Anterior cingulate cortex (tissue), 58 donors: ENCODE measurements around the gene PRDM2.

Source experiments
- DNase-seq, 58 donors: peaks; one replicate each; lab custom pipeline; 2025; lab: John Stamatoyannopoulos, UW

PRDM2 gene

DNA sequence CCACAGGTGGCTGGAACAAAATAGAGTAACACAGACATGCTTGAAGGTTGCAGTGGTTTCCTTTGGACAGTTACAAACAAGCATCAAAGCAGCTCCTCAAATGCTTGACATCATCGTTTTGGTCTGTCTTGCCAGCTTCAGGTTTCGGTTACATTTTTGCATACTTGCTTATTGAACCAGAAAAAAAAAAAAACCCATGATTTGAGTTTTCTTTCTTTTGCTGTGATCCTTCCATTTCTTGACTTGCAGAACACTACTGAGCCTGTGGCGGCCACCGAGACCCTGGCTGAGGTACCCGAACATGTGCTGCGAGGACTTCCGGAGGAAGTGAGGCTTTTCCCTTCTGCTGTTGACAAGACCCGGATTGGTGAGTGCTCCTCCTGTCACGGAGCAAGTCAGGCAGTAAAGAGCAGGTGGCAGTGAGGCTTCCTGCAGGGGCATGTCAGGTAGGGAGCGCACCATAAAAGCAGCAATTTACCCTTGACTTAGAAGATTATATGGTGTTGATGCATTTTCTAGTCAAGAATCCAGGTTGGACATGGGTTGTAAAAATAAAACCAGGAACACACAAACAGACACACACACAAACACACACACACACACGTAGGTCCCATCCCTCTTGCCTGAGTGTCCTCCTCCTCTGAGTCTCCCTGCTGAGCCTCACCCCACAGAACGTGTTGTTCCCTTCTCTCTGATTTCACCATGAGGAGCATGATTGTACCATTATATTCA lies 30.9 kb downstream of the PRDM2 start:
- no peak for DNase-seq

GRCh38 chr1:13731897-13732296 lies 31.9 kb downstream of the PRDM2 start:
- no peak for DNase-seq

- no peak for DNase-seq
Observed at GRCh38 chr1:13732971-13733667, 33.1 kb downstream of the PRDM2 start.

- no peak for DNase-seq
Observed at GRCh38 chr1:13733711-13734110, 33.7 kb downstream of the PRDM2 start.

DNA sequence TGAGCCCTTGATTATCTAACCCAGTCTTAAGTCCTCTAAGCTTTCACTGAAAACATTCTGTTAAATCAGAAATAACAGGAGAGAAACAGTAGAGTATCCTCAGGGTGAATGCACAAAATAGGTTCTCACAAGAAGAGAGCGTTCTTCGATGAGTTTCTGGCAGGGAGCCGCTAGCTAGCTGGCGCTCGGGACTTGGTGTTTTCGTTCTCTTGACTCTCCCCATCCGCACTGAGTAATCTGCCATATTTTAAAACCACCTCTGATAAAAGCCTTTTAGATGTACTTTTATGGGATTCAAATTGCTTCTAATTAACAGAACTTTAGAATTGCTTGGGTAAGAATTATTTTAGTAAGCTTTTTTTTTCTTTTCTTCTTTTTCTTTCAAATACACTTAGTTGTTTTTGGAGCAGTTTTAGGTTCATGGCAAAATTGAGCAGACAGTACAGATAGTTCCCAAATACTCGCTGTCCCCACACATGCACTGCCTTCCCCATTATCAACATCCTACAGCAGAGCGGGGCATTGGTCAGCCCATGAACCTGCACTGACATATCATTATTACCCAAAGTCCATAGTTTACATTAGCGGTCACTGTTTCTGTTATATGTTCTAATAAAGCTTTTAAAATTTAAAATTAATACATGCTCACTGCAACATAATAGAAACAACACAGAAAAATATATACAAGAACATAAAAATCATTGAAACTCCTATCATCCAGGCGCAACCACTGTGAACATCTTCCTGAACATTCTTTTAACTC lies 35.4 kb downstream of the PRDM2 start:
- DNase-seq = peak in 6 of 58 donors; percentile 16 to 41 (median 29)

DNA sequence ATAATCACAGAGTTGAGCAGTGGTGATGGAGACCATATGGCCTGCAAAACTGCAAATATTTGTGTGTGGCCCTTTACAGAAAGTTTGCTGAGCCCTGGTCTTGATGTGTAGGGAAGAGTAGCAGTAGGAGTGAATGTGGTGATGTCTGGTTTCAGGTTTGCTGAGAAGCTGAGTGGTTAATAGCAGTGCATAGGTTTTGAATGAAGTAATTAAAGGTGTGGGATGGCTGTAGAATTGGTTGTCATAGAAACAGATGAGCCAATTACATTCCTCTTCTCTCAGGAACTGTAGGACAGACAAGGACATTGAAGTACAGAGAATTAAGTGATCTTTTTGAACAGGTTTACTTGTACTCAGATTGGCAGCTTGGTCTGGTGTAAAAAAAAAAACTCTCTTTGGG lies 37.4 kb downstream of the PRDM2 start:
- no peak for DNase-seq

- DNase-seq = no peak
Observed at GRCh38 chr1:13746342-13746741, 46.4 kb downstream of the PRDM2 start.

GRCh38 chr1:13748610-13749505 lies 48.9 kb downstream of the PRDM2 start:
- DNase-seq = peak; percentile 61 to 98 (median 95)

- peak in 12 of 58 donors; percentile 45 to 78 (median 62) for DNase-seq
Observed at GRCh38 chr1:13749543-13750341, 49.8 kb downstream of the PRDM2 start.

- no peak for DNase-seq
Observed at GRCh38 chr1:13751458-13751871, 51.5 kb downstream of the PRDM2 start.

- DNase-seq = no peak
Observed at GRCh38 chr1:13751985-13752384, 52.0 kb downstream of the PRDM2 start.

DNA sequence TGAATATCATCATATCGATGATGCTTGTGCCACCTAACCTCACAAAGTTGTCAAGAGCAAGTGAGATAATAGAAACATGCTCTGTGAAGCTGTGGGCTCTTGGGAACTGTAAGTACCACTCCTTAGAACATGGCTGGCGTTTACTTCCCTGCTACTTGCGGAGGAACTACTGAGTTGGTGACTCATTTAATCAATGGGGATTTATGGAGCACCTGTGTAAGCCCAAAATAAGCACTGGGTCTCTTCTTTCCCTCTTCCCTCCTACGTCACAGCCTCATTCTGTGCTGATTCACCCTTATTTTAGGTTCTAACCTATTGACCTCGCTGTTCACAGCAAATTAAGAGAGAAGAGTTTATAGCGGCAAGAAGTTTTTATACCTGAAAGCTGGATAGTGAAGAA lies 52.9 kb downstream of the PRDM2 start:
- DNase-seq = no peak

DNA sequence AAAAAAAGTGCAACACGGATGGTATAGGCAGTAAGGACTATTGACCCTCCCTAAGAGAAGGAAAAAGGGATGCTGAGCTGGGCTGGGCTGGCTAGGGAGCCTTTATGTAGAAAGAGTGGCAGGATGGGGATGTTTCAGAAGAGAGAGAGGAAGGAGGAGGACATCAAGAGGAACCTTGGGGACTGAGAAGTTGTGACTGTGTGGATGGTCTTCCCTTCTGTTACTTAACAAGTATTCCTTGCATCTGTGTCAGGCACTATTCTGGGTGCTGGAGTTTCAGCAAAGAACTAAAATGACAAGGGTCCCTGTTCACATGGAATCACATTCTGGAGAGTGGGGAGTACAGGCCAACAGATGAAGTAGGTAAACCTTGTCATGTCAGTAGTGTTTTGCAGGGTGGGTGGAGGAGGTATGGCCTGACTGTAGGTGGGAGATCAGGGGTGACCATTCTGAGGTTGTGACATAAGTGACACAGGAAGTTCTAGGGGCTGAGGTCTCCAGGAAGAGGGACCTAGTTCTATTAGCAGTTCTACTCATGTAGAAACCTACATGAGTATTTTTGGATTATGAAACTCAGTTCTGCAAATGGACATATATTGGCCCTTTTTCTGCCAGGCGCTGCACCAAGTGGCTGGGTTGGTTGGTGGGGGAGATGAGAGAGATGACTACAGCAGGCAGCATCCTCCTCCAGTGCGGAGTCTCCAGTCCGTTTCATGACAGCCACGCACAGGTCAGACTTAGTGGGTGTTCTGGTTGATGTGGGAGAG lies 53.8 kb downstream of the PRDM2 start:
- DNase-seq = no peak

DNA sequence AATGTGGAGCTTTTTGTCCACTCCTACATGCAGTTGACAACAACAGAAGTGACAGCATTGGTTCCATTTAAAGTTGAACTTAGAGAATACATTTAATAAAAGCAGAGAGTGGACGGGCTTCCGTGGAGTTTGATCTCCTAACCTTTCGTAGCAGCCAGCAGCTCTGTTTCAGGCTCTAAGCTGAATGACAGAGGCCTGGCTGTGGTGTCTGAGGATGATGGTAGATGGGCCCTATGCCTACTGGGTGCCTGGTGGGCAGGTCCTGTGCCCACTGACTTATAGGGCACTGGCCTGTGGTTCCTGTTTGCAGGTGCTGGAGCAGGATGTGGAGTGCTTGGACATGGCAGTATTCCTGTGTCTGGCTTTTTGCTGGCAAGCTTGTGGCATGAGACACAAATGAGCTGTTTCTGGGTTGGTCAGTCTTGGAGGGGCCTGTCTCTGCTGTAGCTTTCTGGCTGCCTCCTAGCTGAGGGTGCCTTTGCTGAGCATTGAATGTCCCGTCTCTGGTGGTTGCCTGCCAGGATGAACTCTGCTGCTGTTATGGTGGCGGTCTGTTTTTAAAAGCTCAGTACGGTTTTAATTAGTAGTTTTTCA lies 54.6 kb downstream of the PRDM2 start:
- DNase-seq = peak in 16 of 58 donors; percentile 10 to 40 (median 27)

DNA sequence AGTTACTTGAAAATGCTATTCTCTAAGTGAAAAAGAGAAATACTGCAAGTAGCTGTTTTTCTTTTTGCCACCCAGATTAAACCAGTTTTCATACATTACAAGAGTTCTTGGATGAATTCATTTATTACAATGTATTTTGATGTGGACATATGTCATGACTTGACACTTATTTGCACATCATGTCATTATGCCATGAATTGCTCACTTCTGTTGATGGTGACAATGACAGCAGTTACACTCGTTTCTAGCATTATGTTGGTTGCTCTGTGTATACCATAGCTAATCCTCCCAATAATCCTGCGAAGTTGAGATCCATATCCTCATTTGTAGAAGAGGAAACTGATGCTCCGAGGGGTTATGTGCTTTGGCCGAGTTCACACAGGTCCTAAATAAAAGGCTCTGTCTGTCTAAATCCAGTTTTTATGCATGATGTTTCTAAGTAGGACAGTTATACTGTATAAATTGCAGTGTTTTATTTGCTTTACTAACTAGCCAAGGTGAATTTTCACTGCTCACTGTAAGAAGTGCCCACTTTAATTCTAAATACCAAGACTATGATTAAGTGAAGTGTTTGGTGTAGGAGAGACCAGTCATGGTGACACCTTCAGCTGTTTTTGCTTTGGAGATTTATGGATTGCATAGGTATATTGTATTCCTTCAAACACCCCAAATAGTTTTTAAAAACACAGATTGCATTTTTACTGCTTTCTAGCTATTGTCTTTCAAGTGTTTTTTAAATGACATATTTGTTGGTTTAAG lies 56.7 kb downstream of the PRDM2 start:
- no peak for DNase-seq

- DNase-seq = no peak
Observed at GRCh38 chr1:13757693-13758092, 57.7 kb downstream of the PRDM2 start.

DNA sequence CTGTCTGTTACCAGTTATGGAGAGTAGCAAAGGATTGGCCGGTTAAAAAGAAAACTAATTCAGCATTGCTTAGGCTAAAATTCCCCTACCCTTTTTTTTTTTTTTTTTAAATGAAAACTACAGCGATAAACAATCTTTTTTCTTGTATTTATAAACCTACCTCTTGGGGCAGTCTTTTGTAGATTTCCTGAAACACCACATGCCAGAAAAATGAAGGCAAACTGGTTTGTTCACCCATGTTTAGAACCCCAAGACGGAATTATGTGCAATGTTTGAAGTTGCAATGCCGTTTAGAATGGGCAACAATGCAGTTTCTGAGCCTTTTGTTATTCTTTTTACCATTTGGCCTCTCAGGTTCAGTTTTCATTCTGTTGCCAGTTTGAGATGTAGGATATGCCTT lies 59.1 kb downstream of the PRDM2 start:
- no peak for DNase-seq

DNA sequence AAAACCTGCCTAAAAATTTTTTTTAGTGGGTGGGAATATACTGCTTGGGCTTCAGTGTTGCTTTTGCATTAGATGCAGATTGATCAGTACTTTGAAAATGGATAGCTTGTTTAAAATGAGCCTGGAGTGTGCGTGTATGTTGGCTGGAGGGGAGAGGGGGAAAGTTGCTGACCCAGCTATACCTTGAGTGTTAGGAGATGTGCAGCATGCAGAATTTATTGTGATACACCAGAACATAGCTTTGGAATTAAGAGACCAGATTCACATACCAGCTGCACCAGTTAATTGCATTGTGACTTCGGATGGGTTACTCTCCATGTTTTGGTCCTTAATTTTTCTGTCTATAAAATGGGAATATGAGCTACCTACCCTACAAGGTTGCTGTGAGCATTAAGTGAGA lies 60.4 kb downstream of the PRDM2 start:
- no peak for DNase-seq
